Measurements from ENCODE around the gene WASF2.
A peak's percentile ranks its signal among the peaks of the same experiment; 100 is the strongest.

Gene WASF2

GRCh38 chr1:27374362-27375086, 115.4 kb downstream of the WASF2 start, which contains the start of gene FCN3:
FCN3 (minus strand) TSS chr1:27374824; CDS start chr1:27374818, 6 bp downstream.
- no peak for DNase-seq (ENCODE audit: low read depth)

- no peak for DNase-seq (ENCODE audit: low read depth)
These were observed 116.9 kb downstream of the WASF2 start for GRCh38 chr1:27372808-27373690.

- no peak for DNase-seq (ENCODE audit: low read depth)
These were observed 117.8 kb downstream of the WASF2 start for GRCh38 chr1:27372022-27372807.

- no peak for DNase-seq (ENCODE audit: low read depth)
These were observed 120.9 kb downstream of the WASF2 start for GRCh38 chr1:27368869-27369582.

GRCh38 chr1:27367160-27367650, 122.8 kb downstream of the WASF2 start:
- DNase-seq (ENCODE audit: low read depth), result no peak

- peak; percentile 53 for DNase-seq (ENCODE audit: low read depth)
These were observed 123.4 kb downstream of the WASF2 start, which contains the start of gene MAP3K6 for GRCh38 chr1:27366411-27367159. MAP3K6 (minus strand) TSS chr1:27366961; CDS start chr1:27366597, 364 bp downstream.

GRCh38 chr1:27366113-27366410, 123.9 kb downstream of the WASF2 start:
- DNase-seq (ENCODE audit: low read depth), result peak; percentile 52

- peak; percentile 78 for DNase-seq (ENCODE audit: low read depth)
These were observed 124.4 kb downstream of the WASF2 start for GRCh38 chr1:27365372-27366112.

- DNase-seq (ENCODE audit: low read depth), result no peak
These were observed 125.1 kb downstream of the WASF2 start for GRCh38 chr1:27364696-27365371.

GRCh38 chr1:27363766-27364695, 125.9 kb downstream of the WASF2 start:
- DNase-seq (ENCODE audit: low read depth), result no peak

- DNase-seq (ENCODE audit: low read depth), result no peak
These were observed 128.4 kb downstream of the WASF2 start for GRCh38 chr1:27361553-27361952.

- DNase-seq (ENCODE audit: low read depth), result no peak
These were observed 128.9 kb downstream of the WASF2 start for GRCh38 chr1:27361044-27361402.

GRCh38 chr1:27360159-27361043, 129.6 kb downstream of the WASF2 start:
- no peak for DNase-seq (ENCODE audit: low read depth)

GRCh38 chr1:27359822-27360158, 130.2 kb downstream of the WASF2 start:
- no peak for DNase-seq (ENCODE audit: low read depth)

GRCh38 chr1:27358928-27359313, 131.0 kb downstream of the WASF2 start:
- DNase-seq (ENCODE audit: low read depth), result no peak

- DNase-seq (ENCODE audit: low read depth), result no peak
These were observed 131.7 kb downstream of the WASF2 start for GRCh38 chr1:27358038-27358927.

Data from GM04504 (cell line).